Fibroblast of skin of left quadriceps (primary cell): ENCODE measurements around the gene ARMC10.
"Not testable (repeated sequence)": the region's sequence is repeated elsewhere in the genome, so short reads cannot be mapped to it uniquely, and the experiment has no call there.

Experiments
- DNase-seq, 2 experiments: peaks; one replicate each; pipeline ENCODE4 v3.0.0-alpha.2; 2013; ENCODE audit warnings: low read depth in 2 of 2

The ARMC10 gene

DNA sequence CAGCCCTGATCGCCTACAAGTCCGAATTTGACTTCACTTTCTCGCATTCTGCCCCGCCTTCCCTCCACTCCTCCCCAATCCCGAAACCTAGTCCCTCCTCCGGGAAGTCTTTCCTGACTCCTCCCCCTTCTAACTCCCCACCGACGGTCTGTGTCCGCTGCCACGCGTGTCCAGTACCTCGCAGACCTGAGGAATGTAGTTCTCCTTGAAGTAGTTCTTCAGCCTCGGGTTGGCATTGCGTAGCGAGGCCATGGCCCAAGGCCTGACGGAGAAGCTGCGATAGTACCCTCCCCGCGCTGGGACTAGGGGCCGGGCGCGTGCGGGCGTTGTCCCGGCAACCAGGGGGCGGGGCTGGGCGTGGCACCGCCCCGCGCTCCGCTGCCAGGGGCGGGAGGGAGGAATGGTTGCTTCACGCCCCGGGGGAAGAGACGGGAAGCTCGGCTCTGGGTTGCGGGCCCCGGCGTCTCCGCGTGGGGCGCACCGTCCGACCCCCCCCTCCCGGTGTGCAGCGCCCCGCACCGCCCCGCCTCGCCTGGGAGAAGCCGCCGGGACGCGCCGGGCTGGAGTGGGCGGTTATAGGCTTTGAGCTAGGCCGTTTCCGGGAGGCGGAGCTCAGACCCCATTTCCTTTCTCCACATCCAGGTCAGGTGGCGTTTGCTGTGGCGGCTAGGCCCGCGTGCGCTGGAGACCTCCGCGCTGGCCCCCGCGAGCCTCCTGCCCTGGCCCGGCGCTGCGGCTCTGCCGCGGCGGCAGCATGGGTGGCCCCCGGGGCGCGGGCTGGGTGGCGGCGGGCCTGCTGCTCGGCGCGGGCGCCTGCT lies at the start of gene ARMC10, which contains the start of gene FBXL13:
Gene ARMC10, plus strand, starts transcription at position 622 of the 818 bp plus-strand sequence. Its CDS starts 133 bp downstream, at position 755.
Gene FBXL13, minus strand, starts transcription at position 278 of the 818 bp plus-strand sequence.
- DNase-seq: peak; percentile 67 to 75

GRCh38 chr7:103025341-103025740 lies 49.6 kb upstream of the ARMC10 start:
- no peak for DNase-seq

- DNase-seq: no peak
Measured at GRCh38 chr7:103031024-103031423, 43.9 kb upstream of the ARMC10 start.

- DNase-seq: no peak
Measured at GRCh38 chr7:103031781-103032180, 43.2 kb upstream of the ARMC10 start.

- not testable (repeated sequence) for DNase-seq
Measured at GRCh38 chr7:103034318-103034717, 40.6 kb upstream of the ARMC10 start.

DNA sequence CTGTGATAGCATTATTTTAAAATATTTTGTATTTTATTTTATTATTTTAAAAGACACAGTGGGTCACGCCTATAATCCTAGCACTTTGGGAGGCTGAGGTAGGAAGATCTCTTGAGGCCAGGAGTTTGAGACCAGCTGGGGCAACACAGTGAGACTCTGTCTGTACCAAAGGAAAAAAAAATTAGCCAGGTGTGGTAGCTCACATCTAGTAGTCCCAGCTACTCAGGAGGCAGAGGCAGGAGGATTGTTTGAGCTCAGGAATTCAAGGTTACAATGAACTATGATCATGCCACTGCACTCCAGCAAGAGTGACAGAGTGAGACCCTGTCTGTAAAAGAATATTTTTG lies 37.5 kb upstream of the ARMC10 start:
- no peak for DNase-seq

DNA sequence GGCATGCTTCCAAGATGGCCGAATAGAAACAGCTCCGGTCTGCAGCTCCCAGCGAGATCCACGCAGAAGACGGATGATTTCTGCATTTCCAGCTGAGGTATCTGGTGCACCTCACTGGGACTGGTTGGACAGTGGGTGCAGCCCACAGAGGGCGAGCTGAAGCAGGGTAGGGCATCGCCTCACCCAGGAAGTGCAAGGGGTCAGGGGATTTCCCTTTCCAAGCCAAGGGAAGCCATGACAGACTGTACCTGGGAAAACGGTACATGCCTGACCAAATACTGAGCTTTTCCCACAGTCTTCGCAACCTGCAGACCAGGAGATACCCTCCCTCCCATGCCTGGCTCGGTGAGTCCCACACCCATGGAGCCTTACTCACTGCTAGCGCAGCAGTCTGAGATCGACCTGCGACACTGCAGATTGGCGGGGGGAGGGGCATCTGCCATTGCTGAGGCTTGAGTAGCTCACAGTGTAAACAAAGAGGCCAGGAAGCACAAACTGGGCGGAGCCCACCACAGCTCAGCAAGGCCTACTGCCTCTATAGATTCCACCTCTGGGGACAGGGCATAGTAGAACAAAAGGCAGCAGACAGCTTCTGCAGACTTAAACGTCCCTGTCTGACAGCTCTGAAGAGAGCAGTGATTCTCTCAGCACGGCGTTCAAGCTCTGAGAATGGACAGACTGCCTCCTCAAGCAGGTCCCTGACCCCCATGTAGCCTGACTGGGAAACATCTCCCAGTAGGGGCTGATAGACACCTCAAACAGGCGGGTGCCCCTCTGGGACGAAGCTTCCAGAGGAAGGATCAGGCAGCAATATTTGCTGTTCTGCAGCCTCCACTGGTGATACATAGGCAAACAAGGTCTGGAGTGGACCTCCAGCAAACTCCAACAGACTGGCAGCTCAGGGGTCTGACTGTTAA lies 36.9 kb upstream of the ARMC10 start:
- DNase-seq: not testable (repeated sequence)

DNA sequence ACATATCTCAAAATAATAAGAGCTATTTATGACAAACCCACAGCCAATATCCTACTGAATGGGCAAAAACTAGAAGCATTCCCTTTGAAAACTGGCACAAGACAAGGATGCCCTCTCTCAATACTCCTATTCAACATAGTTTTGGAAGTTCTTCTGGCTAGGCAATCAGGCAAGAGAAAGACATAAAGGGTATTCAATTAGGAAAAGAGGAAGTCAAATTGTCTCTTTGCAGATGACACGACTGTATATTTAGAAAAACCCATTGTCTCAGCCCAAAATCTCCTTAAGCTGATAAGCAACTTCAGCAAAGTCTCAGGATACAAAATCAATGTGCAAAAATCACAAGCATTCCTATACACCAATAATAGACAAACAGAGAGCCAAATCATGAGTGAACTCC lies 33.1 kb upstream of the ARMC10 start:
- not testable (repeated sequence) for DNase-seq

GRCh38 chr7:103048833-103049232 lies 26.1 kb upstream of the ARMC10 start:
- DNase-seq: no peak

- DNase-seq: no peak
Measured at GRCh38 chr7:103051519-103051918, 23.4 kb upstream of the ARMC10 start.

- DNase-seq: not testable (repeated sequence)
Measured at GRCh38 chr7:103056006-103056405, 18.9 kb upstream of the ARMC10 start.

DNA sequence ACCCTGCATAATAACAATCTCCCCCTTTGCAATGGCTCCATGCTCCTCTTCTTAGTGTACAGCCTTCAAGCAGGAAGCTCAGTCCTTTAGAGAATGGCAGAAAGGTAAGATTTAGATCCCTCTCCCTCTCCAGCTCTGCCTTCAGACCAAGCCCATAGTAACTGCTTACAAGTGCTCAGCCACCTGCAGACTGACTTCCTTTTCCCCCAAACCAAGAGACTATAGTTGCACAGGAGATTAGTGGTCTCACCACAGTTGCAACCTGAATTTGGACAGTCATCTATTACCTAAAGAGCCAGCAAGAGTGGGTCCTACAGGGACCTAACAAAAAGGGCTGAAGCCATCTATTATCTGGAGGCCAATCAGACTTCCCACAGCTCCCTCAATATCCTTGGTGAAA lies 16.8 kb upstream of the ARMC10 start:
- DNase-seq: no peak

GRCh38 chr7:103059471-103059870 lies 15.5 kb upstream of the ARMC10 start:
- no peak for DNase-seq

DNA sequence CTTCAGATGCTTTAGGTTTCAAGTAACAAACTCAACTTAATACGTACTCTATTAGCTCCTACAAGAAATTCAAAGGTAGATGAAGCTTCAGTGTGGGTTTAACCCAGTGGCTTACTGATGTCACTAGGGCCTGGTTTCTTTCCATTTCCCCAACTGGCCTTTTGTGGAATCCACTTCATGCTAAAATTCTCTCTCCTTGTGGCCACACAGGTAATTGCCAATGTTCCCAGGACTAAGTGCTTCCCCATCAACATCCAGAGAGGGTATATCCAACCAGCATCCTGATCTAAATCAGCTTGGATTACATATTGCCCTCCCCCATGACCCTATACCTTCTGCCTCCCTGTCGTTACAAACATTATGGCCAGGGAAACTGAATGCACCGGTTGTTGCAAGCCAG lies 11.0 kb upstream of the ARMC10 start:
- no peak for DNase-seq

DNA sequence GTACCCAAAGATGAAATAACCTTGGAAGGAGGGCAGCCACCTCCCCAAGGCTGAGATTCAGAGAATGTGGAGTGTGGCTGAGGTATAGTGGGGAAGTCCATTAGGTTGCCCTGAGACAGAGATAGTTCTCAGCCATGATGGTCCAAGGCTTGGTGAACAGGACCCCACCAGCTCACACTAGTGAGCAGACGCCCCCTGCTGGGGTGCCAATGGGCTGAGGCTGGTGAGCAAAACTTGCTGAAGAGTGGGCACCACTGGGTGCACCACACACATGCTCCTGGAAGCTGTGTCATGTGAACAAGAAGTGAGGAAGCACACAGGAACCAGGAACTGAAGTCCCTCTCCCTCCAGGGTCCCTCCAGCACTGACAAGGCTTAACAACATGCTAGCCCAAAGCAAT lies 9.3 kb upstream of the ARMC10 start:
- peak in 1 of 2 experiments; percentile 5 for DNase-seq

DNA sequence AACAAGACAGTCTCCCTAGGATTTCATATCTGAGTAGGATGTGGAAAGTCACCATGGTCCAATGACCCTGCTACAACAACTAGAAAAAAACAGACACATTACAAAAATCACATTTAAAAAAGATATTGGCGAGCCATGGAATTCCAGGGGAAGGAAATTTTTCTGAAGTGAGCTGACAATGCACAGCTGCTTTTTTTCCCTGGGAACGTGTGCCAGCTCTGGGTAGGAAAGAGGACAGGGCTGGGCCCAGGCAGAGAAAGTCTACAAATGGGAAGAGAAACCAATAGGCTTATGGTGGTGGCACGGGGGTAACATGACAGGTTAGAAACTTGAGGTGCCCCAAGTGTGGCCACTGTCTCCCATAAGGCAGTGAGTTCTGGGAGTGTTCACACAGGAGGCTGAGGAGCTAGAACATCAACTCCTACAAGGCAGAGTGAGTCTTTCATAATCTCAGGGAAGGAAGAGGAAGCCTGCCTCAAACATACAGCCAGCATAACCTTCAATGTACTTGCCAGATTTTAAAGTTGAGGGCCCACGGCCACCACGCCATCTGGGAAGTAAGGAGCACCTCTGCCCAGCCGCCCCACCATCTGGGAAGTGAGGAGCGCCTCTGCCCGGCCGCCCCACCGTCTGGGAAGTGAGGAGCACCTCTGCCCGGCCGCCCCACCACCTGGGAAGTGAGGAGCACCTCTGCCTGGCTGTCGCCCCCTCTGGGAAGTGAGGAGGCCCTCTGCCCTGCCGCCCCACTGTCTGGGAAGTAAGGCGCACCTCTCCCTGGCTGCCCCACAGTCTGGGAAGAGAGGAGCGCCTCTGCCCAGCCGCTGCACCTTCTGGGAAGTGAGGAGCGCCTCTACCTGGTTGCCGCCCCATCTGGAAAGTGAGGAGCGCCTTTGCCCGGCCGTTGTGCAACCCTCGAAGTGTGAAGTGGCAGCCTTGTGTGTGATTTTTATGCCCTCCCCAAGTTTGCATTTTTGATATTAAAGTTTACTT lies 6.2 kb upstream of the ARMC10 start:
- DNase-seq: no peak

GRCh38 chr7:103071000-103071399 lies 3.9 kb upstream of the ARMC10 start:
- DNase-seq: no peak

DNA sequence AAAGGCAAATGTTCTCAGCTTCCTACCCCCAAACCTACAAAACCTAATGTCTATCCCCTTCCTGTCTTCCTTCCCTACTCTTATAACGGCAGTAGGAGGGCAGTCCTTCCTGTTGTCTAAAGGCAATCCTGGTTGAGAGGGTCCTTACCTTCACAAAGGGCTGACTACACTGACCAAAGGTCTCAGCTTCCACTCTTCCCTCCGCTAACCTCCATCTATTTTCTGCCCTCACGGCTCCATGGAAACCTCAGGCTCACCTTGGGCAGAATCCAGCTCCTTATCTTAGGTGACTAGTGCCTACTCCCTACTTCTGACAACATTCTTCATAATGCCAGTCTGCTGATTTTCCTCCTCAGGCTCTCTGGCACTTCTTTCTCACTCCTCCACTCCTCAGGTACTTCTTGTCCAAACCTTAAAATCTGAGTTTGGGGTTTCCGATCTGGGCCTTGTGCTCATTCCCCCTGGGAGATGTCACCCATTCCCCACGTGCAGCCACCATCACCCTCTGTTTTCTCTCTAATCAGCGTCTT lies 886 bp upstream of the ARMC10 start:
- DNase-seq: no peak

GRCh38 chr7:103075337-103075918 lies 488 bp downstream of the ARMC10 start:
- no peak for DNase-seq

DNA sequence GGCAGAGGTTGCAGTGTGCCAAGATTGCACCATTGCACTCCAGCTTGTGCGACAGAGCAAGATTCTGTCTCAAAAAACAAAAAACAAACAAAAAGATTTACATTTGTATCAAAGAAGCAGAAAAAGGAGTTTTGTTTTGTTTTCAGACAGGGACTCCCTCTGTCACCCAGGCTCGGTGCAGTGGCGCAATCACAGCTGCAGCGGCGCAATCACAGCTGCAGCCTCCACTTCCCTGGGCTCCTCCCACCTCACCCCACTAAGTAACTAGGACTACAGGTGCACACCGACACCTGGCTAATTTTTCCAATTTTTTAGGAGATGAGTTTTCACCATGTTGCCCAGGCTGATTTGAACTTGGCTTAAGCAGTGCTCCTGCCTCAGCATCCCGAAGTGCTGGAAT lies 1.8 kb downstream of the ARMC10 start:
- no peak for DNase-seq

DNA sequence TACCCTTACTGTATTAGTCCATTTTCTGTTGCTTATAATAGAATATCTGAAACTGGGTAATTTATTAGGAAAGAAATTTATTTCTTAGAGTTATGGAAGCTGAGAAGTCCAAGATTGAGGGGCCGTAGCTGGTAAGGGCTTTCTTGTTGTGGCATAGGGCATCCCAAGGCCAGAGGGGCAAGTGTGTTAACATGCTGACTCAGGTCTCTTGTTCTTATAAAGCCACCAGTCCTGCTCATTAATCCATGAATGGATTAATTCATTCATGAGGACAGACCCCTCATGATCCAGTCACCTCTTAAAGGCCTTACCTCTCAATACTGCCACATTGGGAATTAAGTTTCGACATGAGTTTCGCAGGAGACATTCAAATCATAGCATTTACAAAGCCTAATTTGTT lies 2.4 kb downstream of the ARMC10 start:
- no peak for DNase-seq
